ENCODE measurements around the gene PDE1C.

DNA sequence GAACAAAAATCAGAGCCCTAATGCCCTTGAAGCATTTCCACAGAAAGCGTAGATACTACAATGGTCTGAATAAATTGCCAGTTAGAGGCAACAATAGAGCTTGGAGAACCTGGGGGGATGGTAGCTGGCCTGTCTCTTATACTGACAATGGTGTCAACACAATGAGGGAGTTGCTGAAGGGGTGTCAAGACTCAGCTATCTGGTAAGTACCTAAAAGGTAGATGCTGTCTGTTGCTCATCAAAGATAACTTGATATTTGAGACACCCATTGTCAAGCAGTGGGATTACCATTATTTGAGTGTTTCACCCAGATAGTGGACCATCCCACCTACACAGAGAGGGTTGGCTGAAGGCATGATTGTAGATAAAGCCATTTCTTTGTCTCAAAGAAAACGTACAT lies 72.8 kb downstream of the PDE1C start:
- TF ChIP-seq EZH2 (IDR thresholded peaks at IDR 0.05; ENCODE audit: low read length, unreplicated experiment) (no peak), EZH2phosphoT487 (IDR thresholded peaks at IDR 0.05; ENCODE audit: borderline replicate concordance, low read length) (no peak)
- TF ChIP-seq, protein P1, sequence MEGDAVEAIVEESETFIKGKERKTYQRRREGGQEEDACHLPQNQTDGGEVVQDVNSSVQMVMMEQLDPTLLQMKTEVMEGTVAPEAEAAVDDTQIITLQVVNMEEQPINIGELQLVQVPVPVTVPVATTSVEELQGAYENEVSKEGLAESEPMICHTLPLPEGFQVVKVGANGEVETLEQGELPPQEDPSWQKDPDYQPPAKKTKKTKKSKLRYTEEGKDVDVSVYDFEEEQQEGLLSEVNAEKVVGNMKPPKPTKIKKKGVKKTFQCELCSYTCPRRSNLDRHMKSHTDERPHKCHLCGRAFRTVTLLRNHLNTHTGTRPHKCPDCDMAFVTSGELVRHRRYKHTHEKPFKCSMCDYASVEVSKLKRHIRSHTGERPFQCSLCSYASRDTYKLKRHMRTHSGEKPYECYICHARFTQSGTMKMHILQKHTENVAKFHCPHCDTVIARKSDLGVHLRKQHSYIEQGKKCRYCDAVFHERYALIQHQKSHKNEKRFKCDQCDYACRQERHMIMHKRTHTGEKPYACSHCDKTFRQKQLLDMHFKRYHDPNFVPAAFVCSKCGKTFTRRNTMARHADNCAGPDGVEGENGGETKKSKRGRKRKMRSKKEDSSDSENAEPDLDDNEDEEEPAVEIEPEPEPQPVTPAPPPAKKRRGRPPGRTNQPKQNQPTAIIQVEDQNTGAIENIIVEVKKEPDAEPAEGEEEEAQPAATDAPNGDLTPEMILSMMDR (conservative IDR thresholded peaks at IDR 0.05; ENCODE audit: low read depth, low read length) = no peak
